HG03159 (cell line): Measurements from ENCODE around the gene KIF6.

Source experiments
- ATAC-seq: cut with Tn5 transposase; IDR thresholded peaks from one replicate; pipeline ENCODE4 v1.9.1; 2021; ENCODE audit warnings: mild to moderate bottlenecking, moderate library complexity; ENCODE audit not compliant: unreplicated experiment

KIF6 gene

GRCh38 chr6:39453956-39454524 lies 271.2 kb downstream of the KIF6 start:
- ATAC-seq: no peak

- ATAC-seq: no peak
Observed at GRCh38 chr6:39453241-39453640, 272.0 kb downstream of the KIF6 start.

DNA sequence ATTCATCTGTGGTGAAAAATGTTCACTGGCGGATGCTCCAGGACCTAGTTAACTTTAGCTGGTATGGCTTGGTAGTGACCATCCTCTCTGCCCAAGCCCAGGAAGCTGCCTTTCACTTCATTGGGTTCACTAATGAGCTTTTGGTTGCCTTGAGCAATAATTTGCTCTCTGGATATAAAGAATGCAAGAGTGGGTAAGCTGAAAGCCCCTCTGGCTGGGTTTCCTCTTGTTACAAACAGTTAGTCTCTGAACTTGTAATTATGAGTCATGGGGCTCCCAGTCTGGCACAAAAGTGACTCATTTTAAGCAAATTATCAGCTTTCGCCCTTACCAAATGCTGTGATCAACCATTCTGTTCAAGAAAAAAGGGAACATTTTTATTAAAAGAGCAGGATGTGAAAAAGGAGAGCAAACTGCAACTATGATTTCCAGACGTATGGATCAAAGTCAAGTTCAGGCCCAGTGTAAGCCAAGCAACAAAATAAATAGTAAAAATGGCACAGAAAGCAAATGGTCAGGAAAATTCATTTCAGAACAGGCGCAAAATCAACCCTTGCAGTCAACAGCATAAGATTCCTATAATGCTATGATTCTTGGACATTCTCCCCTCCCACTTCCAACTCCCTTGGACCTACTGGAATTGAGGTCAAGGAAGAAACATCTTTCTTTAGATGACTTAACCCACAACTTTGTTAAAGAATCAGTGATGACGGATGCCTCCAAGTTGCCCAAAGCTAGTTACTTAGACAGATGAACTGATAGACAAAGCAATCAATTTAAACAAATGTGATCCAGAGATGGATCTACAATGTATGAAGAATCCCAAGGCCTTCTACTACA lies 272.7 kb downstream of the KIF6 start:
- no peak for ATAC-seq

DNA sequence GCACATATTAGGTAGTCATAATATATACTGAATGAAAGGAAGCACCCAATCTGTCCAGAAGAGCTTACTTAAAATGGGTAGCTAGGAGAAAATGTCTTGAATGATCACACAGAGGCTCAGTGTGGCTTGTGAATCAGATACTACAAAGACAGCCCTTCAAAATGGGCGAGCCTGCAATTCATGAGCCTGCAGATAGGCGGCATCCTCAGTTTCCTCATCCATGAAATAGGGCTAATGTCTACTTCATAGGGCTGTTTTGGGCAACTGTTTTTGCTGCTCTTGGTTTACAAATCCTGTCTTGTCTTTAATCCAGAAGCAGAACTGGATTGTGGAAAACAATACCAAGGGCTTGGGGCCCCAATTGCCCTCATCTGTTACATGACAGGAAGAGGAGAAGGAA lies 273.4 kb downstream of the KIF6 start:
- no peak for ATAC-seq

DNA sequence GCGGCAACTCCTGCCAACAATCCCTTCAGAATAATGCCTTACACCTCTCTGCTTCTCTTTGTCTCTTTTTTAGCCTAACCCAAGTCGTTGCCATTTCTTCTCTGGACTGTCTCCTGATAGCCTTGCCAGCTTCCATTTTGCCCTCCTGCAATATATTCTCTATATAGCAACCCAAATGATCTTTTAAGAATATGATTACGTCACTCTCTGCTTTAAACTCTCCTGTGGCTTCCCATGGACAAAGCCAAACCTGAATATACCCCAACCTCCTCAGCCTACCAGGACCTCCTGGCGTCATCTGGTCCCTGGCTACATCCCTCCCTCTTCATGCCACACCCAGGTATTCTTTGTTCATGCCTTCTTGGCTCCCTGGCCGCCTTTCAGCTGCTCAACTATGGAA lies 276.2 kb downstream of the KIF6 start:
- no peak for ATAC-seq

GRCh38 chr6:39446909-39447308 lies 278.3 kb downstream of the KIF6 start:
- no peak for ATAC-seq

- no peak for ATAC-seq
Observed at GRCh38 chr6:39445667-39446066, 279.5 kb downstream of the KIF6 start.

DNA sequence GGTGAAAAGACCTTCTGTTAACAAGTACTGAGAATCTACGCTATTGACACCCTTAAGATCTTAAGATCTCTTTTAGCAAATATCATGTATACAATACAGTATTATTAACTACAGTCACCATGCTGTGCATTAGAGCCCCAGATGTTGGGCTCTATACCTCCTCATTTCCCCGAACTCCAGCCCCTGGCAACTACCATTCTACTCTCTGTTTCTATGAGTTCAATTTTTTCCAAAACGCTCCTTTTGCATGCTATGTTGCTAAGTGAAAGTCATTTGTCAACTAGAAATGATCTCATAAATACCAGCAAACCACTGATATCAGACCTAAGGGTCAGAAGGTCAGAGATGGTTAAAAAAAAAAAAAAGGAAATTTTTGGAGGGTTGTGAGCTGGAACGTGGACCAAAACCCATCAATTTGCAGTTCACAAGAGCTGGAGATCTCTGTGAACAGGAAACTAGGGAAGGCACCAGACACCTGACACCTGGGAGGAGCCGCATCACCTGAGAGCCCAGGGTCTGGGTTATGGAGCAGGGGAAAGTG lies 280.7 kb downstream of the KIF6 start:
- ATAC-seq: no peak

DNA sequence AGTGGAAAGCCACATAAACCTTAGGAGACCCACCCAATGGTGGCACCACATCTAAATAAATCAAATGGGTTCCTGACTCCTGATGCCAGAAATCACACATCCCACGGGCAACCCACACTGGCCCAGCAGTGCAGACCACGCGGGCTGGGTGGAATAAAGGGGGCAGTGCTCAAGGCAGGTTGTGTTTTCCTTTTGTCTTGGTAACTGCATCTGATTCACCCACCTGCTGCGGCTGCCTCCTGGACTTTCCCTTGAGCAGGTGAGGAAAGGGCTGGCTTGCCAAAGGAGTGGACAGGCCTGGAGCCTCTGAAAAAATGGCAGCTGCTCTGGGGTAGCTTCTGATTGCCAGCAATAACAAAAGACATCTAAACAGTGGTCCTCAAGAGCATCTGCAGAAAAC lies 283.2 kb downstream of the KIF6 start:
- no peak for ATAC-seq

DNA sequence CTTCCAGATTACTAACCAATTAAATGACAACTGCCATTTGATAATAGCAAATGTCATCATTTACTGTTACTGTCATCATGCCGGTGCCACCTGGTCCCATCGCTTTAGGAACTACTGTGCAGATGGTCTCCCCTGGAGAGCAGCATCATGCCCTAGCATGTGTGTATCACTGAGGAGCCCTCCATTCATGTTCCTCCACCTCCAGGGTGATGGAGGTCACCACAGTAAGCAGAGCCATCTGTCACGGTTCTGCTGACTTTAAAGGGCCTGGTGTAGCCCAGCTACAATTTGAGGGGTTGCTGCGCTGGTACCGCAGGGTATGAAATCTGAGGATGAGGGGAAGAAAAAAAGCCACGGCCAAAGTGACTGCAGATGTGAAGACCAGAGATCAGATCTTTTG lies 283.9 kb downstream of the KIF6 start:
- ATAC-seq: no peak

GRCh38 chr6:39440039-39440426 lies 285.2 kb downstream of the KIF6 start:
- ATAC-seq: no peak

GRCh38 chr6:39439342-39440038 lies 285.7 kb downstream of the KIF6 start:
- no peak for ATAC-seq

GRCh38 chr6:39433630-39434029 lies 291.6 kb downstream of the KIF6 start:
- no peak for ATAC-seq

GRCh38 chr6:39432330-39433025 lies 292.7 kb downstream of the KIF6 start:
- no peak for ATAC-seq

- no peak for ATAC-seq
Observed at GRCh38 chr6:39430871-39431523, 294.2 kb downstream of the KIF6 start.

GRCh38 chr6:39430446-39430845 lies 294.8 kb downstream of the KIF6 start:
- no peak for ATAC-seq

DNA sequence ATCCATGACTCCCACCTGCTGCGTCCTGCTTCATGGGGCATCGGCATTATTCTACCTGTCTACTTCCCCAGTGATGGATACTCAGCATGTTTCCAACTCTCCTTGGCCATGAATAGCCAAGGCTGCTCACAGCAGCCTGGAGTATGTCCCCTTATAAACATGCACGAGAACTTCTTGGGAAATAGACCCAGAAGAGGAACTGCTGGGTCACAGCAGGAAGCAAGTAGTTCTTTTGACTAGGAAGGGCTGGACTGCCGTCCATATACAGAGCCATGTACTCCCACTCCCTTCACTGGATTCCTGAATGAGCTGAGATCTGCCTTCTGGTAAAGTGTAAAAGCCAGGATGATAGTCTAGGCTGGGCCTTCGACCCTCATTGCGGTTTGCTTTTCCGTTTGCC lies 296.4 kb downstream of the KIF6 start:
- ATAC-seq: no peak

DNA sequence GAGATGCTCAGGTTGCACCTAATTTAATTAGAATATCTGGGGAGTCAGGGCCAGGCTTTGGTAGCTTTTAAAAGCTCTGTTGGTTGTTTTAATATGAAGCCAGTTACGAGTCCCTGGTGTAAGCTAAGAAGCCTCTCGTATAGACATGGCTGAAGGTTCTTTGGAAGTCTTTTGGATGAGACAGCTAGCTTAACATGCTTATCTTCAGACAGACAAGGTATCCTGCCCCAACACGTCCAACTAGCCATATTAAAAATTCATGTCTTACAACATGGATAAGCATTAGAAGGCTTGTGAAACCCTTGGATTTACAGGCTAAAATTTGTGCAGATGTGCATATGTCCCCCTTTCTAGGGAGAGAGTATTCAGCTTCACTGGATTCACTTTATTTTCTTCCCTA lies 297.1 kb downstream of the KIF6 start:
- ATAC-seq: no peak

- no peak for ATAC-seq
Observed at GRCh38 chr6:39426073-39426456, 299.1 kb downstream of the KIF6 start.

DNA sequence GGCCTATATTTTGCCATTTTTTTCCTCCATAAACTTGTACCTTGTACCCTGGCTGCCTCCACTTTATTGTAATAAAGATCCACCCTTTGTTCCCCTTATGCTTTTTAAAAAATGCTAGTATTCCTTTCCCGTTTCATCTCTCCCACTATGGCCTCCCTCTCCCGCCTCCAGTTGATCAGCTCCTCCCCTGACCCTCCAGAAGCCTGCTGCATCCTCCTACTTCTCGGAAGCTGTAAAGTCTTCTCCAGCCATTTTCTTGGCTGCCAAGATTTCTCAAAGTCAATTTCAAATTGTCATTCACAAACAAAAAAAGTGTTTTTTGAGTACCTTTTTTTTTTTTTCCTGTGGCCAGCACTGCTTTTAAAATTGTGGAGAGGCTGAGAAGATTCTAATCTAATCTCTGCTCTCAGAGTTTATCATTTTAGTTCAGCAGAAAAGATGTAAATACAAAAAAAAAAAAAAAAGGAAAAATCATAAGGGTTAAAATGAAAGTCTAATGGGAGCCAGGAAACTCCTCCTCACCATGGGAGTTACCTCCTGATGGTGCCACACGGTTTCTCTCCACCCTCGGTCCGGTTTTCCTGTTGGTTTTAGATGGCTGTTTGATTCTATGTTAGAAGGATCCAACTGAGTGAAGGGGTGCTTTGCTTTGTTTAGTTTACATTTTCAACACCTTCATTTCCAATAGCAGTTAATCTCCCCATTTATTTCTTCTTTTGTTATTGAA lies 299.7 kb downstream of the KIF6 start:
- no peak for ATAC-seq
